Fibroblast of lung (primary cell): ENCODE data around the gene PPARG.

ENCODE experiments used
- CTCF ChIP-seq, 2 donors: IDR thresholded peaks in 1 of 2; conservative IDR thresholded peaks in 1 of 2; 1 replicate in 1 of 2; 2 replicates in 1 of 2; pipeline ENCODE4 v1.5.1; 2011 to 2012; ENCODE audit warnings: low read length in 2 of 2, control low read depth in 1 of 2, inconsistent platforms in 1 of 2, low read depth in 1 of 2, mild to moderate bottlenecking in 1 of 2
- EZH2 ChIP-seq: IDR thresholded peaks from 2 replicates; pipeline ENCODE4 v1.5.1; 2012; ENCODE audit warnings: low read length, control low read depth, mild to moderate bottlenecking; ENCODE audit errors: missing control alignments

GRCh38 chr3:12369029-12369428, 80.2 kb downstream of the PPARG start:
- TF ChIP-seq CTCF (conservative IDR thresholded peaks at IDR 0.05 in 1 of 2, IDR thresholded peaks at IDR 0.05 in 1 of 2; ENCODE audit: low read depth in 1 of 2, low read length in 2 of 2), result no peak
- no peak for TF ChIP-seq EZH2
